CD14-positive monocyte (primary cell): ENCODE measurements around the gene DENND4A. TPM values are rescaled to one million over a fixed set of nuclear protein-coding genes. Genes with fewer than 3 reads are reported as not detected.

ENCODE experiments used
- DNase-seq, 3 donors: peaks; one replicate each; pipeline ENCODE4 v3.0.0-alpha.2; 2011 to 2022
- H2AFZ ChIP-seq: 2 replicates; pipeline ENCODE4 v1.6.0; 2012; ENCODE audit warnings: mild to moderate bottlenecking, low read depth, low read length, inconsistent platforms; ENCODE audit not compliant: insufficient read depth, poor library complexity, severe bottlenecking
- H3K27ac ChIP-seq, 2 donors: 1 replicate in 1 of 2; 2 replicates in 1 of 2; pipeline ENCODE4 v1.5.1; 2012 to 2013; ENCODE audit warnings: low read length in 2 of 2, control low read depth in 1 of 2, inconsistent platforms in 1 of 2, low read depth in 1 of 2, mild to moderate bottlenecking in 1 of 2
- H3K27me3 ChIP-seq, 2 donors: one replicate each; pipeline versions ENCODE4 v1.6.0 to v1.6.1; 2011 to 2013; ENCODE audit warnings: low read length in 2 of 2; ENCODE audit not compliant: control insufficient read depth in 2 of 2, insufficient read depth in 2 of 2
- H3K36me3 ChIP-seq, 2 donors: replicated peaks in 1 of 2; 1 replicate in 1 of 2; 2 replicates in 1 of 2; pipeline versions ENCODE4 v1.5.1 to v1.6.1; 2012 to 2013; ENCODE audit warnings: low read length in 2 of 2, control low read depth in 1 of 2, inconsistent platforms in 1 of 2, mild to moderate bottlenecking in 1 of 2; ENCODE audit not compliant: insufficient read depth in 2 of 2, control insufficient read depth in 1 of 2
- H3K4me1 ChIP-seq, 2 donors: 1 replicate in 1 of 2; 2 replicates in 1 of 2; pipeline versions ENCODE4 v1.5.1 to v1.6.1; 2012 to 2013; ENCODE audit warnings: low read length in 2 of 2, control low read depth in 1 of 2, inconsistent platforms in 1 of 2, mild to moderate bottlenecking in 1 of 2, moderate library complexity in 1 of 2; ENCODE audit not compliant: insufficient read depth in 2 of 2, control insufficient read depth in 1 of 2
- H3K4me2 ChIP-seq: replicated peaks from 2 replicates; pipeline ENCODE3; 2012; ENCODE audit warnings: low read length, moderate library complexity, mild to moderate bottlenecking; ENCODE audit not compliant: poor library complexity, severe bottlenecking; ENCODE audit errors: extremely low read depth
- H3K4me3 ChIP-seq, 3 experiments: fragments of 200-600 bp in 1 of 3; sonication (generic) in 1 of 3; replicated peaks in 1 of 3; 1 replicate in 2 of 3; 2 replicates in 1 of 3; pipeline ENCODE4 v1.5.1; 2011 to 2013; ENCODE audit warnings: low read length in 3 of 3, mild to moderate bottlenecking in 3 of 3, control low read depth in 2 of 3, low read depth in 2 of 3, inconsistent platforms in 1 of 3, moderate library complexity in 1 of 3
- H3K79me2 ChIP-seq: 2 replicates; pipeline ENCODE4 v1.6.0; 2012; ENCODE audit warnings: mild to moderate bottlenecking, control low read depth, inconsistent platforms, low read length, moderate library complexity; ENCODE audit not compliant: insufficient read depth
- H3K9ac ChIP-seq: 2 replicates; pipeline ENCODE4 v1.6.0; 2017; ENCODE audit warnings: low read length, mild to moderate bottlenecking; ENCODE audit not compliant: insufficient read depth, poor library complexity, severe bottlenecking
- H3K9me3 ChIP-seq, 2 donors: replicated peaks in 1 of 2; 1 replicate in 1 of 2; 2 replicates in 1 of 2; pipeline versions ENCODE4 v1.5.1 to v1.6.1; 2012 to 2013; ENCODE audit warnings: low read length in 2 of 2, control low read depth in 1 of 2; ENCODE audit not compliant: control insufficient read depth in 1 of 2, insufficient read depth in 1 of 2
- H4K20me1 ChIP-seq: 2 replicates; pipeline ENCODE4 v1.6.0; 2012; ENCODE audit warnings: mild to moderate bottlenecking, low read length, control low read depth, moderate library complexity; ENCODE audit not compliant: insufficient read depth
- H3K27ac Mint-ChIP-seq, 7 donors: one replicate each; pipeline ENCODE4 v1.8.0; 2020; ENCODE audit warnings: mild to moderate bottlenecking in 7 of 7, mixed read lengths in 7 of 7, moderate library complexity in 6 of 7, inconsistent platforms in 2 of 7
- H3K27me3 Mint-ChIP-seq, 3 donors: one replicate each; pipeline ENCODE4 v1.8.0; 2021 to 2022; ENCODE audit warnings: low read depth in 3 of 3, mild to moderate bottlenecking in 3 of 3, mixed read lengths in 3 of 3, moderate library complexity in 3 of 3, inconsistent platforms in 1 of 3
- H3K36me3 Mint-ChIP-seq, 2 donors: one replicate each; pipeline ENCODE4 v1.8.0; 2020; ENCODE audit warnings: mixed read lengths in 2 of 2, inconsistent platforms in 1 of 2, mild to moderate bottlenecking in 1 of 2
- H3K4me1 Mint-ChIP-seq: one replicate; pipeline ENCODE4 v1.8.0; 2020; ENCODE audit warnings: mild to moderate bottlenecking, mixed read lengths
- H3K4me3 Mint-ChIP-seq, 2 donors: one replicate each; pipeline ENCODE4 v1.8.0; 2020; ENCODE audit warnings: mild to moderate bottlenecking in 2 of 2, mixed read lengths in 2 of 2, moderate library complexity in 1 of 2
- H3K9me3 Mint-ChIP-seq, 7 donors: one replicate each; pipeline ENCODE4 v1.8.0; 2020 to 2022; ENCODE audit warnings: mixed read lengths in 7 of 7, mild to moderate bottlenecking in 6 of 7, moderate library complexity in 6 of 7, inconsistent platforms in 2 of 7
- CTCF ChIP-seq: fragments of 200-600 bp; IDR thresholded peaks from one replicate; pipeline ENCODE4 v1.8.0; 2022; ENCODE audit warnings: antibody characterized with exemption, mild to moderate bottlenecking
- WGBS: methylation state at CpG from one replicate; pipeline ENCODE4 v1.1.5; 2013; ENCODE audit warnings: missing lambda C conversion rate; ENCODE audit not compliant: insufficient coverage; 5-methylcytosine and 5-hydroxymethylcytosine counted together
- intact Hi-C, 2 donors: fragments of 100-400 bp; cut with micrococcal nuclease; formaldehyde crosslinking; loops; one replicate each; pipeline versions ENCODE4 v1.15.0 to v1.15.1; 2023
- polyA plus RNA-seq, 3 donors: library from polyadenylated mRNA; depleted of rRNA in 1 of 3; unstranded in 2 of 3; stranded (reverse) in 1 of 3; fragments of 300-500 nt in 2 of 3; fragments of >200 nt in 1 of 3; fragmentation: Illumina TruSeq in 2 of 3; gene quantifications; 1 replicate in 2 of 3; 2 replicates in 1 of 3; pipeline ENCODE4 v1.2.3, GENCODE V29; 2012 to 2021

Gene DENND4A
- polyA plus RNA-seq, 3 donors, result 4.6 to 11.0 (median 6.9) TPM

GRCh38 chr15:65751431-65751830 is 40.7 kb downstream of the DENND4A start:
- H3K4me3 Mint-ChIP-seq, result no peak overlapping the region
- Histone ChIP-seq H4K20me1 (peaks cover 18% of the 10 kb centered on the region), H3K79me2 (peaks cover 19% of the 10 kb centered on the region), H2AFZ (no peak overlapping the region), H3K4me3 (no peak overlapping the region), H3K27ac (no peak overlapping the region), H3K9me3 (no peaks in the 10 kb centered on the region), H3K27me3 (no peaks in the 10 kb centered on the region), H3K9ac (no peak overlapping the region), H3K36me3 (peaks cover 39 to 63% of the 10 kb centered on the region in 2 donors), H3K4me1 (no peaks in the 10 kb centered on the region), H3K4me2 (no peak overlapping the region)
- no peak for DNase-seq
- no peaks in the 10 kb centered on the region for H3K4me1 Mint-ChIP-seq
- H3K27ac Mint-ChIP-seq, result peak overlapping the region in 1 of 7 donors; percentile 4
- intact Hi-C loops, result no loop called here
- peaks cover 0 to under 1% (median 0%) of the 10 kb centered on the region in 3 donors for H3K27me3 Mint-ChIP-seq
- no CpG with 5 or more reads among the region's 2 CpGs for WGBS
- H3K36me3 Mint-ChIP-seq, result peaks cover 40 to 61% of the 10 kb centered on the region in 2 donors
- no peaks in the 10 kb centered on the region for H3K9me3 Mint-ChIP-seq
- no peak for TF ChIP-seq CTCF

GRCh38 chr15:65747265-65747664 is 44.8 kb downstream of the DENND4A start:
- intact Hi-C loops, result no loop called here
- TF ChIP-seq CTCF, result no peak

More at GRCh38 chr15:65747265-65747664, 44.8 kb downstream of the DENND4A start:
- H3K4me1 ChIP-seq, result no peaks in the 10 kb centered on the region
- H3K27ac ChIP-seq, result no peak overlapping the region
- H3K27me3 ChIP-seq, result no peaks in the 10 kb centered on the region
- no peak overlapping the region for H3K27ac Mint-ChIP-seq
- H3K36me3 ChIP-seq, result peaks cover 20 to 55% of the 10 kb centered on the region in 2 donors
- no peak overlapping the region for H3K4me3 ChIP-seq
- no peaks in the 10 kb centered on the region for H4K20me1 ChIP-seq
- H2AFZ ChIP-seq, result no peak overlapping the region
- H3K9me3 Mint-ChIP-seq, result no peaks in the 10 kb centered on the region
- no peaks in the 10 kb centered on the region for H3K4me1 Mint-ChIP-seq
- H3K9ac ChIP-seq, result no peak overlapping the region
- H3K4me2 ChIP-seq, result no peak overlapping the region
- peaks cover 8% of the 10 kb centered on the region for H3K79me2 ChIP-seq
- H3K4me3 Mint-ChIP-seq, result no peak overlapping the region
- H3K27me3 Mint-ChIP-seq, result peaks cover 0 to 3% (median 0%) of the 10 kb centered on the region in 3 donors
- no peaks in the 10 kb centered on the region for H3K9me3 ChIP-seq
- no peak for DNase-seq
- peaks cover 36 to 60% of the 10 kb centered on the region in 2 donors for H3K36me3 Mint-ChIP-seq
